HG03064 (cell line): ENCODE results near the gene AUNIP.

Experiments used
- ATAC-seq: cut with Tn5 transposase; IDR thresholded peaks from one replicate; pipeline ENCODE4 v1.9.1; 2021; ENCODE audit warnings: low read depth; ENCODE audit not compliant: unreplicated experiment

The AUNIP gene

GRCh38 chr1:25798666-25799351 is 60.4 kb downstream of the AUNIP start:
- no peak for ATAC-seq

GRCh38 chr1:25797939-25798338 is 61.3 kb downstream of the AUNIP start:
- no peak for ATAC-seq

GRCh38 chr1:25796811-25797458 is 62.3 kb downstream of the AUNIP start:
- ATAC-seq: no peak

GRCh38 chr1:25795946-25796810 is 63.1 kb downstream of the AUNIP start:
- no peak for ATAC-seq

GRCh38 chr1:25795211-25795610 is 64.0 kb downstream of the AUNIP start:
- ATAC-seq: no peak

GRCh38 chr1:25794325-25794724 is 64.9 kb downstream of the AUNIP start:
- ATAC-seq: no peak

GRCh38 chr1:25793585-25794170 is 65.6 kb downstream of the AUNIP start:
- ATAC-seq: no peak

- ATAC-seq: no peak
Observed at GRCh38 chr1:25792115-25792514, 67.1 kb downstream of the AUNIP start.

GRCh38 chr1:25790472-25790871 is 68.8 kb downstream of the AUNIP start:
- no peak for ATAC-seq

GRCh38 chr1:25787760-25788166 is 71.5 kb downstream of the AUNIP start:
- ATAC-seq: no peak

- ATAC-seq: no peak
Observed at GRCh38 chr1:25786887-25787759, 72.1 kb downstream of the AUNIP start.

GRCh38 chr1:25785333-25786067 is 73.8 kb downstream of the AUNIP start:
- no peak for ATAC-seq

GRCh38 chr1:25784575-25785051 is 74.6 kb downstream of the AUNIP start:
- no peak for ATAC-seq
